ENCODE results near the gene COQ4.
A peak's percentile ranks its signal among the peaks of the same experiment; 100 is the strongest.

COQ4 gene

GRCh38 chr9:128321343-128321742 is 1.3 kb upstream of the COQ4 start:
- Histone ChIP-seq H3K4me1 (ENCODE audit: control extremely low read depth in 1 of 4, control insufficient read depth in 4 of 4, insufficient read depth in 4 of 4, low read length in 3 of 4) (peaks cover 13 to 22% (median 18%) of the 10 kb centered on the region in 4 experiments), H3K4me3 (ENCODE audit: control insufficient read depth in 1 of 7, extremely low read depth in 1 of 7, insufficient read depth in 4 of 7, low read depth in 2 of 7, low read length in 6 of 7) (peak overlapping the region; percentile 82 to 99 (median 90)), H3K27ac (ENCODE audit: insufficient read depth in 1 of 2, low read depth in 1 of 2, low read length in 2 of 2, poor library complexity in 1 of 2, severe bottlenecking in 2 of 2) (peak overlapping the region in 1 of 2 experiments; percentile 94), H3K36me3 (ENCODE audit: control insufficient read depth in 4 of 4, insufficient read depth in 4 of 4, low read length in 3 of 4) (peaks cover 7 to 39% (median 26%) of the 10 kb centered on the region in 4 experiments), H3K27me3 (replicated peaks in 2 of 5; ENCODE audit: control insufficient read depth in 4 of 5, insufficient read depth in 5 of 5, low read length in 4 of 5) (no peaks in the 10 kb centered on the region), H3K9me3 (ENCODE audit: control extremely low read depth in 1 of 5, control insufficient read depth in 4 of 5, insufficient read depth in 2 of 5, low read depth in 1 of 5, low read length in 4 of 5) (no peaks in the 10 kb centered on the region)
- ChIA-PET POLR2A (interaction anchor here (1.1 kb wide), 1 partner anchor 11 kb away, joined by 3 read pairs; no protein-coding TSS in a partner anchor), CTCF (interaction anchor here (0.6 to 1.8 kb wide), 3 partner anchors 8 to 136 kb away, joined by 3 to 4 read pairs (median 3); no protein-coding TSS in a partner anchor)
- WGBS (ENCODE audit: insufficient coverage), result 100% methylated on average over 1 of the region's 7 CpGs
- DNase-seq, result no peak

- Histone ChIP-seq H3K36me3 (ENCODE audit: control insufficient read depth in 4 of 4, insufficient read depth in 4 of 4, low read length in 3 of 4) (peaks cover 5 to 33% (median 22%) of the 10 kb centered on the region in 4 experiments), H3K4me1 (ENCODE audit: control extremely low read depth in 1 of 4, control insufficient read depth in 4 of 4, insufficient read depth in 4 of 4, low read length in 3 of 4) (peaks cover 13 to 22% (median 18%) of the 10 kb centered on the region in 4 experiments), H3K9me3 (ENCODE audit: control extremely low read depth in 1 of 5, control insufficient read depth in 4 of 5, insufficient read depth in 2 of 5, low read depth in 1 of 5, low read length in 4 of 5) (no peaks in the 10 kb centered on the region), H3K27me3 (replicated peaks in 2 of 5; ENCODE audit: control insufficient read depth in 4 of 5, insufficient read depth in 5 of 5, low read length in 4 of 5) (no peaks in the 10 kb centered on the region), H3K4me3 (ENCODE audit: control insufficient read depth in 1 of 7, extremely low read depth in 1 of 7, insufficient read depth in 4 of 7, low read depth in 2 of 7, low read length in 6 of 7) (peak overlapping the region; percentile 82 to 99 (median 90)), H3K27ac (ENCODE audit: insufficient read depth in 1 of 2, low read depth in 1 of 2, low read length in 2 of 2, poor library complexity in 1 of 2, severe bottlenecking in 2 of 2) (peak overlapping the region in 1 of 2 experiments; percentile 94)
- CTCF ChIA-PET, result interaction anchor here (0.6 to 1.4 kb wide), 2 partner anchors 8 to 135 kb away, joined by 3 read pairs; no protein-coding TSS in a partner anchor
- POLR2A ChIA-PET, result interaction anchor here (0.6 to 1.1 kb wide), 2 partner anchors 12 to 60 kb away, joined by 3 read pairs; no protein-coding TSS in a partner anchor
- 4% methylated on average over 20 of the region's 21 CpGs for WGBS (ENCODE audit: insufficient coverage)
- DNase-seq, result no peak
Measured at GRCh38 chr9:128321879-128322403, 698 bp upstream of the COQ4 start.

GRCh38 chr9:128323212-128323730 is 632 bp downstream of the COQ4 start:
- POLR2A ChIA-PET, result no interaction called here
- Histone ChIP-seq H3K27ac (ENCODE audit: insufficient read depth in 1 of 2, low read depth in 1 of 2, low read length in 2 of 2, poor library complexity in 1 of 2, severe bottlenecking in 2 of 2) (peak overlapping the region; percentile 88 to 94), H3K4me1 (ENCODE audit: control extremely low read depth in 1 of 4, control insufficient read depth in 4 of 4, insufficient read depth in 4 of 4, low read length in 3 of 4) (peaks cover 13 to 22% (median 18%) of the 10 kb centered on the region in 4 experiments), H3K9me3 (ENCODE audit: control extremely low read depth in 1 of 5, control insufficient read depth in 4 of 5, insufficient read depth in 2 of 5, low read depth in 1 of 5, low read length in 4 of 5) (no peaks in the 10 kb centered on the region), H3K4me3 (ENCODE audit: control insufficient read depth in 1 of 7, extremely low read depth in 1 of 7, insufficient read depth in 4 of 7, low read depth in 2 of 7, low read length in 6 of 7) (peak overlapping the region; percentile 82 to 99 (median 90)), H3K36me3 (ENCODE audit: control insufficient read depth in 4 of 4, insufficient read depth in 4 of 4, low read length in 3 of 4) (peaks cover 0 to 34% (median 20%) of the 10 kb centered on the region in 4 experiments), H3K27me3 (replicated peaks in 2 of 5; ENCODE audit: control insufficient read depth in 4 of 5, insufficient read depth in 5 of 5, low read length in 4 of 5) (no peaks in the 10 kb centered on the region)
- 0% methylated on average over 5 of the region's 16 CpGs for WGBS (ENCODE audit: insufficient coverage)
- DNase-seq, result peak in 2 of 3 donors; percentile 25 to 61
- CTCF ChIA-PET, result no interaction called here

GRCh38 chr9:128323791-128324190 is 1.2 kb downstream of the COQ4 start:
- no peaks in the 10 kb centered on the region for H3K27me3 ChIP-seq (replicated peaks in 2 of 5; ENCODE audit: control insufficient read depth in 4 of 5, insufficient read depth in 5 of 5, low read length in 4 of 5)
- H3K4me3 ChIP-seq (ENCODE audit: control insufficient read depth in 1 of 7, extremely low read depth in 1 of 7, insufficient read depth in 4 of 7, low read depth in 2 of 7, low read length in 6 of 7), result peak overlapping the region in 4 of 7 experiments; percentile 84 to 99 (median 96)
- peaks cover 13 to 22% (median 18%) of the 10 kb centered on the region in 4 experiments for H3K4me1 ChIP-seq (ENCODE audit: control extremely low read depth in 1 of 4, control insufficient read depth in 4 of 4, insufficient read depth in 4 of 4, low read length in 3 of 4)
- no peak for DNase-seq
- POLR2A ChIA-PET, result no interaction called here
- no peaks in the 10 kb centered on the region for H3K9me3 ChIP-seq (ENCODE audit: control extremely low read depth in 1 of 5, control insufficient read depth in 4 of 5, insufficient read depth in 2 of 5, low read depth in 1 of 5, low read length in 4 of 5)
- H3K36me3 ChIP-seq (ENCODE audit: control insufficient read depth in 4 of 4, insufficient read depth in 4 of 4, low read length in 3 of 4), result peaks cover 0 to 37% (median 21%) of the 10 kb centered on the region in 4 experiments
- CTCF ChIA-PET, result no interaction called here
- H3K27ac ChIP-seq (ENCODE audit: insufficient read depth in 1 of 2, low read depth in 1 of 2, low read length in 2 of 2, poor library complexity in 1 of 2, severe bottlenecking in 2 of 2), result peak overlapping the region; percentile 22 to 94
- 94% methylated on average over 6 of the region's 12 CpGs for WGBS (ENCODE audit: insufficient coverage)

- Histone ChIP-seq H3K9me3 (ENCODE audit: control extremely low read depth in 1 of 5, control insufficient read depth in 4 of 5, insufficient read depth in 2 of 5, low read depth in 1 of 5, low read length in 4 of 5) (no peaks in the 10 kb centered on the region), H3K4me1 (ENCODE audit: control extremely low read depth in 1 of 4, control insufficient read depth in 4 of 4, insufficient read depth in 4 of 4, low read length in 3 of 4) (peaks cover 13 to 22% (median 18%) of the 10 kb centered on the region in 4 experiments), H3K36me3 (ENCODE audit: control insufficient read depth in 4 of 4, insufficient read depth in 4 of 4, low read length in 3 of 4) (peaks cover 0 to 36% (median 22%) of the 10 kb centered on the region in 4 experiments), H3K27me3 (replicated peaks in 2 of 5; ENCODE audit: control insufficient read depth in 4 of 5, insufficient read depth in 5 of 5, low read length in 4 of 5) (no peaks in the 10 kb centered on the region), H3K27ac (ENCODE audit: insufficient read depth in 1 of 2, low read depth in 1 of 2, low read length in 2 of 2, poor library complexity in 1 of 2, severe bottlenecking in 2 of 2) (peak overlapping the region in 1 of 2 experiments; percentile 94), H3K4me3 (ENCODE audit: control insufficient read depth in 1 of 7, extremely low read depth in 1 of 7, insufficient read depth in 4 of 7, low read depth in 2 of 7, low read length in 6 of 7) (no peak overlapping the region)
- no CpG with 5 or more reads among the region's 1 CpG for WGBS (ENCODE audit: insufficient coverage)
- POLR2A ChIA-PET, result no interaction called here
- DNase-seq, result no peak
- CTCF ChIA-PET, result interaction anchor here (0.7 to 1.5 kb wide), 4 partner anchors 12 to 96 kb away, joined by 3 to 5 read pairs (median 4); partner anchors contain the start of gene CERCAM
Measured at GRCh38 chr9:128324401-128324800, 1.8 kb downstream of the COQ4 start.

- Histone ChIP-seq H3K4me1 (ENCODE audit: control extremely low read depth in 1 of 4, control insufficient read depth in 4 of 4, insufficient read depth in 4 of 4, low read length in 3 of 4) (peaks cover 13 to 22% (median 18%) of the 10 kb centered on the region in 4 experiments), H3K27ac (ENCODE audit: insufficient read depth in 1 of 2, low read depth in 1 of 2, low read length in 2 of 2, poor library complexity in 1 of 2, severe bottlenecking in 2 of 2) (no peak overlapping the region), H3K27me3 (replicated peaks in 2 of 5; ENCODE audit: control insufficient read depth in 4 of 5, insufficient read depth in 5 of 5, low read length in 4 of 5) (no peaks in the 10 kb centered on the region), H3K9me3 (ENCODE audit: control extremely low read depth in 1 of 5, control insufficient read depth in 4 of 5, insufficient read depth in 2 of 5, low read depth in 1 of 5, low read length in 4 of 5) (no peaks in the 10 kb centered on the region), H3K36me3 (ENCODE audit: control insufficient read depth in 4 of 4, insufficient read depth in 4 of 4, low read length in 3 of 4) (peaks cover 0 to 36% (median 22%) of the 10 kb centered on the region in 4 experiments), H3K4me3 (ENCODE audit: control insufficient read depth in 1 of 7, extremely low read depth in 1 of 7, insufficient read depth in 4 of 7, low read depth in 2 of 7, low read length in 6 of 7) (no peak overlapping the region)
- WGBS (ENCODE audit: insufficient coverage), result 97% methylated on average over 12 of the region's 13 CpGs
- DNase-seq, result no peak
- ChIA-PET POLR2A (no interaction called here), CTCF (interaction anchor here (1.0 to 1.5 kb wide), 4 partner anchors 11 to 94 kb away, joined by 4 to 5 read pairs (median 4); partner anchors contain the start of gene CERCAM)
Measured at GRCh38 chr9:128325629-128326028, 3.0 kb downstream of the COQ4 start.

- no peak overlapping the region for H3K4me3 ChIP-seq (ENCODE audit: control insufficient read depth in 1 of 7, extremely low read depth in 1 of 7, insufficient read depth in 4 of 7, low read depth in 2 of 7, low read length in 6 of 7)
- H3K27ac ChIP-seq (ENCODE audit: insufficient read depth in 1 of 2, low read depth in 1 of 2, low read length in 2 of 2, poor library complexity in 1 of 2, severe bottlenecking in 2 of 2), result no peak overlapping the region
- H3K4me1 ChIP-seq (ENCODE audit: control extremely low read depth in 1 of 4, control insufficient read depth in 4 of 4, insufficient read depth in 4 of 4, low read length in 3 of 4), result no peaks in the 10 kb centered on the region
- WGBS (ENCODE audit: insufficient coverage), result 98% methylated on average over 6 of the region's 11 CpGs
- no peaks in the 10 kb centered on the region for H3K27me3 ChIP-seq (replicated peaks in 2 of 5; ENCODE audit: control insufficient read depth in 4 of 5, insufficient read depth in 5 of 5, low read length in 4 of 5)
- ChIA-PET POLR2A (no interaction called here), CTCF (interaction anchor here (1.6 kb wide), 1 partner anchor 74 kb away, joined by 3 read pairs; no protein-coding TSS in a partner anchor)
- no peaks in the 10 kb centered on the region for H3K9me3 ChIP-seq (ENCODE audit: control extremely low read depth in 1 of 5, control insufficient read depth in 4 of 5, insufficient read depth in 2 of 5, low read depth in 1 of 5, low read length in 4 of 5)
- H3K36me3 ChIP-seq (ENCODE audit: control insufficient read depth in 4 of 4, insufficient read depth in 4 of 4, low read length in 3 of 4), result peaks cover 0 to 38% (median 18%) of the 10 kb centered on the region in 4 experiments
- DNase-seq, result no peak
Measured at GRCh38 chr9:128333451-128333869, 10.8 kb downstream of the COQ4 start.

Data from common myeloid progenitor, CD34-positive (primary cell).